C4-2B (cell line): ENCODE data around the gene SPATA31E1.

Experiments used
- ZFX ChIP-seq: fragments of 450-650 bp; IDR thresholded peaks from 2 replicates; pipeline ENCODE4 v1.6.1; 2017
- TF ChIP-seq, protein P1 (sequence below): fragments of 450-650 bp; conservative IDR thresholded peaks from 2 replicates; pipeline ENCODE4 v1.5.1; 2017; ENCODE audit warnings: mild to moderate bottlenecking

DNA sequence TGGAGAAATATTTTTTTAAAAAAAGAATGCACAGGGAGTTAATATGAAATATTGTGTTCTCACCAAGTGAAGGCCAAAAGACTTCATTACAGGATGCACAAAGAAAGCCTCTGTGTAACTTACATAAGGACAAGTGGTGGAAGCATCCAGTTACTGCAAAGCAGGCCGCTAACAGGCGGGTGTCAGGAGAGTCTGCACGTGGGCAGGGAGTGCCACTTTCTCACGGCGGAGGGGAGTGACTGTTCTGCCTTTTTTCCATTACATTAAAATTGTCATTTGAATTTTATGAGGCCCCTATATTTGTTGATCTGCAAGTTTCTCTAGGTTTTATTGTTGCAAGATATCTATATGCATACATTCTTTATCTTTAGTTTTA, 28.1 kb upstream of the SPATA31E1 start:
- TF ChIP-seq, protein P1, sequence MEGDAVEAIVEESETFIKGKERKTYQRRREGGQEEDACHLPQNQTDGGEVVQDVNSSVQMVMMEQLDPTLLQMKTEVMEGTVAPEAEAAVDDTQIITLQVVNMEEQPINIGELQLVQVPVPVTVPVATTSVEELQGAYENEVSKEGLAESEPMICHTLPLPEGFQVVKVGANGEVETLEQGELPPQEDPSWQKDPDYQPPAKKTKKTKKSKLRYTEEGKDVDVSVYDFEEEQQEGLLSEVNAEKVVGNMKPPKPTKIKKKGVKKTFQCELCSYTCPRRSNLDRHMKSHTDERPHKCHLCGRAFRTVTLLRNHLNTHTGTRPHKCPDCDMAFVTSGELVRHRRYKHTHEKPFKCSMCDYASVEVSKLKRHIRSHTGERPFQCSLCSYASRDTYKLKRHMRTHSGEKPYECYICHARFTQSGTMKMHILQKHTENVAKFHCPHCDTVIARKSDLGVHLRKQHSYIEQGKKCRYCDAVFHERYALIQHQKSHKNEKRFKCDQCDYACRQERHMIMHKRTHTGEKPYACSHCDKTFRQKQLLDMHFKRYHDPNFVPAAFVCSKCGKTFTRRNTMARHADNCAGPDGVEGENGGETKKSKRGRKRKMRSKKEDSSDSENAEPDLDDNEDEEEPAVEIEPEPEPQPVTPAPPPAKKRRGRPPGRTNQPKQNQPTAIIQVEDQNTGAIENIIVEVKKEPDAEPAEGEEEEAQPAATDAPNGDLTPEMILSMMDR, result no peak
- no peak for TF ChIP-seq ZFX
